H9 (cell line): Measurements from ENCODE around the gene RNF126. TPM values are rescaled to one million over a fixed set of nuclear protein-coding genes. Genes with fewer than 3 reads are reported as not detected.

ENCODE experiments used
- DNase-seq: peaks from one replicate; pipeline ENCODE4 v3.0.0-alpha.2; 2017
- H2AFZ ChIP-seq: one replicate; pipeline ENCODE4 v1.6.1; 2013; ENCODE audit warnings: mild to moderate bottlenecking, low read length, control low read depth, moderate library complexity
- H2AK5ac ChIP-seq: 2 replicates; pipeline ENCODE4 v1.6.1; 2013; ENCODE audit warnings: low read length, control low read depth, mixed read lengths; ENCODE audit not compliant: insufficient read length
- H2BK120ac ChIP-seq: one replicate; pipeline ENCODE4 v1.6.1; 2013; ENCODE audit warnings: low read depth, mild to moderate bottlenecking, low read length, control low read depth, inconsistent platforms; ENCODE audit not compliant: poor library complexity, severe bottlenecking
- H2BK12ac ChIP-seq: 2 replicates; pipeline ENCODE4 v1.6.1; 2013; ENCODE audit warnings: low read length, control low read depth, mixed read lengths, low read depth; ENCODE audit not compliant: insufficient read length
- H2BK15ac ChIP-seq: 2 replicates; pipeline ENCODE4 v1.6.1; 2013; ENCODE audit warnings: low read depth, low read length, control low read depth
- H2BK20ac ChIP-seq: one replicate; pipeline ENCODE4 v1.6.1; 2013; ENCODE audit warnings: low read depth, mild to moderate bottlenecking, low read length, control low read depth, inconsistent platforms; ENCODE audit not compliant: poor library complexity, severe bottlenecking
- H2BK5ac ChIP-seq: 2 replicates; pipeline ENCODE4 v1.6.1; 2013; ENCODE audit warnings: low read length, control low read depth, mixed read lengths; ENCODE audit not compliant: insufficient read length
- H3K14ac ChIP-seq: 2 replicates; pipeline ENCODE4 v1.6.1; 2013; ENCODE audit warnings: low read length, control low read depth; ENCODE audit not compliant: insufficient read depth
- H3K18ac ChIP-seq: 2 replicates; pipeline ENCODE4 v1.6.1; 2013; ENCODE audit warnings: low read depth, mild to moderate bottlenecking, mixed read lengths, low read length, control low read depth; ENCODE audit not compliant: insufficient read length
- H3K23ac ChIP-seq: 2 replicates; pipeline ENCODE4 v1.6.1; 2013; ENCODE audit warnings: low read length, control low read depth, mixed read lengths, low read depth; ENCODE audit not compliant: insufficient read length
- H3K23me2 ChIP-seq: 2 replicates; pipeline ENCODE4 v1.6.1; 2013; ENCODE audit warnings: low read depth, mild to moderate bottlenecking, mixed read lengths, low read length, control low read depth; ENCODE audit not compliant: insufficient read length, poor library complexity, severe bottlenecking
- H3K27ac ChIP-seq: 2 replicates; pipeline ENCODE4 v1.5.1; 2013; ENCODE audit warnings: low read length, control low read depth, mixed read lengths, low read depth; ENCODE audit not compliant: insufficient read length
- H3K27me3 ChIP-seq: 2 replicates; pipeline ENCODE4 v1.6.1; 2013; ENCODE audit warnings: low read length, control low read depth, inconsistent platforms; ENCODE audit not compliant: insufficient read depth
- H3K4ac ChIP-seq: 2 replicates; pipeline ENCODE4 v1.6.1; 2013; ENCODE audit warnings: low read depth, mild to moderate bottlenecking, control low read depth, inconsistent platforms, low read length, moderate library complexity
- H3K4me1 ChIP-seq: 2 replicates; pipeline ENCODE4 v1.6.1; 2013; ENCODE audit warnings: low read length, control low read depth, inconsistent platforms; ENCODE audit not compliant: insufficient read depth
- H3K4me2 ChIP-seq: 2 replicates; pipeline ENCODE4 v1.6.1; 2013; ENCODE audit warnings: low read length, control low read depth, mixed read lengths; ENCODE audit not compliant: insufficient read length, insufficient read depth
- H3K56ac ChIP-seq: 2 replicates; pipeline ENCODE4 v1.6.1; 2013; ENCODE audit warnings: low read depth, mild to moderate bottlenecking, mixed read lengths, low read length, control low read depth; ENCODE audit not compliant: insufficient read length
- H3K79me1 ChIP-seq: 2 replicates; pipeline ENCODE4 v1.6.1; 2013; ENCODE audit warnings: low read depth, mild to moderate bottlenecking, moderate library complexity, low read length, control low read depth, inconsistent platforms; ENCODE audit not compliant: insufficient read depth, poor library complexity, severe bottlenecking
- H3K79me2 ChIP-seq: 2 replicates; pipeline ENCODE4 v1.6.1; 2013; ENCODE audit warnings: low read length, control low read depth, inconsistent platforms; ENCODE audit not compliant: insufficient read depth
- H3K9ac ChIP-seq: 2 replicates; pipeline ENCODE4 v1.6.1; 2013; ENCODE audit warnings: low read length, control low read depth, mixed read lengths; ENCODE audit not compliant: insufficient read length; ENCODE audit errors: extremely low read depth
- H3K9me3 ChIP-seq: one replicate; pipeline ENCODE4 v1.6.1; 2013; ENCODE audit warnings: low read depth, low read length, inconsistent platforms; ENCODE audit not compliant: control insufficient read depth
- H3T11ph ChIP-seq: one replicate; pipeline ENCODE4 v1.6.1; 2013; ENCODE audit warnings: mild to moderate bottlenecking, low read length, control low read depth, inconsistent platforms
- H4K20me1 ChIP-seq: one replicate; pipeline ENCODE4 v1.6.1; 2013; ENCODE audit not compliant: control insufficient read depth, insufficient read length, insufficient read depth
- H4K5ac ChIP-seq: 2 replicates; pipeline ENCODE4 v1.6.1; 2013; ENCODE audit warnings: low read depth, mild to moderate bottlenecking, mixed read lengths, low read length, control low read depth; ENCODE audit not compliant: insufficient read length
- H4K8ac ChIP-seq: replicated peaks from 2 replicates; pipeline ENCODE4 v1.6.1; 2013; ENCODE audit warnings: low read length, control low read depth, mixed read lengths, low read depth; ENCODE audit not compliant: insufficient read length
- H4K91ac ChIP-seq: 2 replicates; pipeline ENCODE4 v1.6.1; 2013; ENCODE audit warnings: low read depth, mild to moderate bottlenecking, moderate library complexity, mixed read lengths, low read length, control low read depth; ENCODE audit not compliant: insufficient read length
- H3K27ac Mint-ChIP-seq, 3 experiments: 2 replicates in 2 of 3; 3 replicates in 1 of 3; pipeline ENCODE4 v1.8.0; 2020 to 2021; ENCODE audit warnings: mixed read lengths in 3 of 3, mild to moderate bottlenecking in 1 of 3, moderate library complexity in 1 of 3
- H3K27me3 Mint-ChIP-seq: 2 replicates; pipeline ENCODE4 v1.8.0; 2021; ENCODE audit warnings: low read depth, mild to moderate bottlenecking, moderate library complexity, mixed read lengths
- H3K36me3 Mint-ChIP-seq, 3 experiments: 2 replicates in 2 of 3; 3 replicates in 1 of 3; pipeline ENCODE4 v1.8.0; 2020 to 2021; ENCODE audit warnings: low read depth in 3 of 3, mixed read lengths in 3 of 3; ENCODE audit not compliant: insufficient read depth in 1 of 3
- H3K4me1 Mint-ChIP-seq, 2 experiments: 2 replicates each; pipeline ENCODE4 v1.8.0; 2020; ENCODE audit warnings: mixed read lengths in 2 of 2
- H3K4me3 Mint-ChIP-seq, 2 experiments: 2 replicates in 1 of 2; 3 replicates in 1 of 2; pipeline ENCODE4 v1.8.0; 2020 to 2021; ENCODE audit warnings: mild to moderate bottlenecking in 2 of 2, mixed read lengths in 2 of 2, moderate library complexity in 1 of 2
- H3K9me3 Mint-ChIP-seq, 2 experiments: 2 replicates in 1 of 2; 3 replicates in 1 of 2; pipeline ENCODE4 v1.8.0; 2020; ENCODE audit warnings: mild to moderate bottlenecking in 2 of 2, mixed read lengths in 2 of 2, moderate library complexity in 1 of 2
- WGBS: extraction: QIAGEN DNeasy Blood & Tissue Kit; methylation state at CpG from one replicate; pipeline ENCODE4 v1.1.7; 2013; ENCODE audit warnings: missing lambda C conversion rate, low lambda C conversion rate, mixed read lengths; ENCODE audit not compliant: insufficient read length; ENCODE audit errors: extremely low coverage; 5-methylcytosine and 5-hydroxymethylcytosine counted together
- total RNA-seq: library from RNA; stranded (reverse); gene quantifications from 2 replicates; pipeline ENCODE4 v1.2.1, GENCODE V29; 2021
- TF ChIP-seq, protein P1 (sequence below): fragments of 200-600 bp; sonication (generic); conservative IDR thresholded peaks from 3 replicates; pipeline ENCODE4 v1.8.0; 2021; ENCODE audit warnings: antibody characterized with exemption, mild to moderate bottlenecking

RNF126 gene
- total RNA-seq, 1 experiment from 2014 or later = 81.9 TPM

DNA sequence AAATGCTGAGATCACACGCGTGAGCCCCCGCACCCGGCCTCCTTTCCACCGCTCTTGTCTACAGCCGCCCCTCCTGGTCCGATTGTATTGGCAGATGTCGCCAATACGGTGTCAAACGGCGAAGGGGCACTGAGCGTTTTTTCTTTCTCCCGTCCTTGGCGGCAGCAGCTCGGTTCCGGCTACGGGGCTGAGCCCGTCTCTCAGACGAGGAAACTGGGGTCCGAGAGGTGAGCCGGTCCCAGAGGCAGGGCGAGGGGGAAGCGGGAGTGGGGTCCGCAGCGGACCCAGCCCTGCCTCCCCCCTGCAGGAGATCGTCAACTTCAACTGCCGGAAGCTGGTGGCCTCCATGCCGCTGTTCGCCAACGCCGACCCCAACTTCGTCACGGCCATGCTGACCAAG, 50.1 kb downstream of the RNF126 start:
- no CpG with 5 or more reads among the region's 33 CpGs for WGBS
- Histone ChIP-seq H3K4me2 (no peak overlapping the region), H4K91ac (no peak overlapping the region), H2BK120ac (no peak overlapping the region), H2AK5ac (no peak overlapping the region), H2BK12ac (no peak overlapping the region), H3K4ac (no peak overlapping the region), H3K18ac (no peak overlapping the region), H2BK5ac (no peak overlapping the region), H3K9me3 (no peaks in the 10 kb centered on the region), H3K14ac (no peak overlapping the region; the same call in 1 of the 2 replicates), H3K79me2 (no peaks in the 10 kb centered on the region), H3K4me1 (no peaks in the 10 kb centered on the region), H3K9ac (no peak overlapping the region), H3K23me2 (no peaks in the 10 kb centered on the region), H2AFZ (no peak overlapping the region), H4K20me1 (no peaks in the 10 kb centered on the region), H2BK15ac (no peak overlapping the region), H3K56ac (no peak overlapping the region), H3K79me1 (no peaks in the 10 kb centered on the region), H4K5ac (no peak overlapping the region), H3K27me3 (no peaks in the 10 kb centered on the region), H3T11ph (no peak overlapping the region), H4K8ac (no peak overlapping the region), H2BK20ac (no peak overlapping the region), H3K23ac (no peak overlapping the region), H3K27ac (no peak overlapping the region)
- TF ChIP-seq, protein P1, sequence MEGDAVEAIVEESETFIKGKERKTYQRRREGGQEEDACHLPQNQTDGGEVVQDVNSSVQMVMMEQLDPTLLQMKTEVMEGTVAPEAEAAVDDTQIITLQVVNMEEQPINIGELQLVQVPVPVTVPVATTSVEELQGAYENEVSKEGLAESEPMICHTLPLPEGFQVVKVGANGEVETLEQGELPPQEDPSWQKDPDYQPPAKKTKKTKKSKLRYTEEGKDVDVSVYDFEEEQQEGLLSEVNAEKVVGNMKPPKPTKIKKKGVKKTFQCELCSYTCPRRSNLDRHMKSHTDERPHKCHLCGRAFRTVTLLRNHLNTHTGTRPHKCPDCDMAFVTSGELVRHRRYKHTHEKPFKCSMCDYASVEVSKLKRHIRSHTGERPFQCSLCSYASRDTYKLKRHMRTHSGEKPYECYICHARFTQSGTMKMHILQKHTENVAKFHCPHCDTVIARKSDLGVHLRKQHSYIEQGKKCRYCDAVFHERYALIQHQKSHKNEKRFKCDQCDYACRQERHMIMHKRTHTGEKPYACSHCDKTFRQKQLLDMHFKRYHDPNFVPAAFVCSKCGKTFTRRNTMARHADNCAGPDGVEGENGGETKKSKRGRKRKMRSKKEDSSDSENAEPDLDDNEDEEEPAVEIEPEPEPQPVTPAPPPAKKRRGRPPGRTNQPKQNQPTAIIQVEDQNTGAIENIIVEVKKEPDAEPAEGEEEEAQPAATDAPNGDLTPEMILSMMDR = no peak
- H3K27me3 Mint-ChIP-seq = no peaks in the 10 kb centered on the region
- no peak for DNase-seq
- H3K36me3 Mint-ChIP-seq = peaks cover 22 to 42% (median 35%) of the 10 kb centered on the region in 3 experiments
- peaks cover 3 to 4% of the 10 kb centered on the region in 2 experiments; a peak in 1 of 4 replicates for H3K4me1 Mint-ChIP-seq
- H3K27ac Mint-ChIP-seq = no peak overlapping the region
- no peak overlapping the region for H3K4me3 Mint-ChIP-seq
- no peaks in the 10 kb centered on the region for H3K9me3 Mint-ChIP-seq
